Neural progenitor cell (in vitro differentiated cells): ENCODE data around the gene SMIM10L2A.

Source experiments
- EZH2 ChIP-seq: fragments of 200-600 bp; sonication (generic); IDR thresholded peaks from 2 replicates; pipeline ENCODE4 v1.6.1; 2017; ENCODE audit warnings: antibody characterized with exemption, mild to moderate bottlenecking, moderate library complexity
- EZH2phosphoT487 ChIP-seq: fragments of 200-600 bp; sonication (generic); IDR thresholded peaks from 2 replicates; pipeline ENCODE4 v1.6.1; 2017; ENCODE audit warnings: antibody characterized with exemption
- TF ChIP-seq, protein P1 (sequence below): fragments of 200-600 bp; sonication (generic); IDR thresholded peaks from 2 replicates; pipeline ENCODE4 v1.5.1; 2017; ENCODE audit warnings: antibody characterized with exemption, mild to moderate bottlenecking

DNA sequence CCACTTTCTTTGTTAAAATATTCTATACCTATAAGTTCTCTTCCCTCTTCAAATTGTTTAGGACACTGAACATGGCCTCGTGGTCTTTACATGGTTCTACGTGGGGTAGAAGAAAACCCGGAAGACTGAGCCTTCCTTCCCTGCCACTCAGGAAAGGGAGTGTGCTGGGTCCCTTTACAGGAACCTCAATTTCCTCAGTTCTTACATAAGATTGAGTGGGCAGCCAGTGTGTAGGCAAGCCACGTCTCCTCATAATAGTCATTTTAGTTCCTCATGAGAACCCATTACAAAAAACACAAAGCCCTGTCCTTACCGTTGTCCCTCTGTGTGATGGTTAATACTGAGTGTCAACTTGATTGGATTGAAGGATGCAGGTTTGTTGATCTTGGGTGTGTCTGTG is 28.7 kb upstream of the SMIM10L2A start:
- TF ChIP-seq, protein P1, sequence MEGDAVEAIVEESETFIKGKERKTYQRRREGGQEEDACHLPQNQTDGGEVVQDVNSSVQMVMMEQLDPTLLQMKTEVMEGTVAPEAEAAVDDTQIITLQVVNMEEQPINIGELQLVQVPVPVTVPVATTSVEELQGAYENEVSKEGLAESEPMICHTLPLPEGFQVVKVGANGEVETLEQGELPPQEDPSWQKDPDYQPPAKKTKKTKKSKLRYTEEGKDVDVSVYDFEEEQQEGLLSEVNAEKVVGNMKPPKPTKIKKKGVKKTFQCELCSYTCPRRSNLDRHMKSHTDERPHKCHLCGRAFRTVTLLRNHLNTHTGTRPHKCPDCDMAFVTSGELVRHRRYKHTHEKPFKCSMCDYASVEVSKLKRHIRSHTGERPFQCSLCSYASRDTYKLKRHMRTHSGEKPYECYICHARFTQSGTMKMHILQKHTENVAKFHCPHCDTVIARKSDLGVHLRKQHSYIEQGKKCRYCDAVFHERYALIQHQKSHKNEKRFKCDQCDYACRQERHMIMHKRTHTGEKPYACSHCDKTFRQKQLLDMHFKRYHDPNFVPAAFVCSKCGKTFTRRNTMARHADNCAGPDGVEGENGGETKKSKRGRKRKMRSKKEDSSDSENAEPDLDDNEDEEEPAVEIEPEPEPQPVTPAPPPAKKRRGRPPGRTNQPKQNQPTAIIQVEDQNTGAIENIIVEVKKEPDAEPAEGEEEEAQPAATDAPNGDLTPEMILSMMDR: no peak
- TF ChIP-seq EZH2 (no peak), EZH2phosphoT487 (no peak)
